Thoracic aorta (tissue), 2 donors: ENCODE results near the gene PASK. TPM values are rescaled to one million over a fixed set of nuclear protein-coding genes. Genes with fewer than 3 reads are reported as not detected.
"Not testable (repeated sequence)": the region's sequence is repeated elsewhere in the genome, so short reads cannot be mapped to it uniquely, and the experiment has no call there.

Source experiments
- ATAC-seq: fragments of 150-250 bp; one replicate; pipeline ENCODE4 v1.8.0; 2017; ENCODE audit warnings: low read depth; ENCODE audit not compliant: insufficient number of reproducible peaks, low FRiP score
- DNase-seq: peaks from one replicate; pipeline ENCODE4 v3.0.0-alpha.2; 2020; ENCODE audit warnings: low spot score
- H3K27ac ChIP-seq, 2 donors: fragments of 200-600 bp; sonication (generic); 1 replicate in 1 of 2; 2 replicates in 1 of 2; pipeline ENCODE4 v1.5.1; 2016; ENCODE audit warnings: mild to moderate bottlenecking in 2 of 2, moderate library complexity in 2 of 2
- H3K27me3 ChIP-seq: fragments of 200-600 bp; sonication (generic); replicated peaks from 2 replicates; pipeline ENCODE4 v1.6.0; 2016; ENCODE audit warnings: mild to moderate bottlenecking; ENCODE audit not compliant: insufficient read depth
- H3K36me3 ChIP-seq: fragments of 200-600 bp; sonication (generic); one replicate; pipeline ENCODE4 v1.5.1; 2016
- H3K4me1 ChIP-seq, 2 donors: fragments of 200-600 bp; sonication (generic); 1 replicate in 1 of 2; 2 replicates in 1 of 2; pipeline versions ENCODE4 v1.5.1 to v1.6.0; 2016; ENCODE audit warnings: low read depth in 2 of 2, mild to moderate bottlenecking in 1 of 2; ENCODE audit not compliant: control insufficient read depth in 1 of 2
- H3K4me3 ChIP-seq: fragments of 200-600 bp; sonication (generic); 2 replicates; pipeline ENCODE4 v1.5.1; 2016; ENCODE audit warnings: mild to moderate bottlenecking
- H3K9me3 ChIP-seq: fragments of 200-600 bp; sonication (generic); 2 replicates; pipeline ENCODE4 v1.5.1; 2016
- total RNA-seq, 2 donors: library from RNA; depleted of rRNA; stranded (reverse); fragments of >200 nt; gene quantifications; one replicate each; pipeline versions ENCODE4 v1.1.0 to v1.2.3, GENCODE V29; 2016
- TF ChIP-seq, protein P1 (sequence below): fragments of 200-600 bp; sonication (generic); IDR thresholded peaks from one replicate; pipeline ENCODE4 v1.5.1; 2019; ENCODE audit warnings: antibody characterized with exemption

PASK gene
- total RNA-seq, 2 donors from 2014 or later: 3.1 to 3.5 TPM

DNA sequence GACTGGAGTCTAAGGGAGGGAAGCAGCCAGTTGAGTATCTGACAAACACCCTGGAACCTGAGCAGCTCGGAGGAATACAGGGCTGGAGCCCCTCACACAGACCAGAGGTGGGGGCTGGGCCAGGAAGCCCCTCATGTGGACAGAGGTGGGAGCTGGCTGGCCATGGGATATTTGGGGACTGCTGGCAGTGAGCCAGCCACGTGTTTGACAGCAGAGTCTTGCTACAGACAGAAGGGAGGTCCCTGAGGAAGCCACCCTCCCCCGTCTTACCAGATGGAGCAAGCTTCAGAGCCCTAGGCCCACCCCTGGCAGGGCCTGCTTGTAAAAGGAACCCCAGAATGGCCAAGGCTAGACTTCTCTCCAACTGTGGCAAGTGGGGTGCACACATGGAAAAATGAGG, 43.6 kb downstream of the PASK start:
- TF ChIP-seq, protein P1, sequence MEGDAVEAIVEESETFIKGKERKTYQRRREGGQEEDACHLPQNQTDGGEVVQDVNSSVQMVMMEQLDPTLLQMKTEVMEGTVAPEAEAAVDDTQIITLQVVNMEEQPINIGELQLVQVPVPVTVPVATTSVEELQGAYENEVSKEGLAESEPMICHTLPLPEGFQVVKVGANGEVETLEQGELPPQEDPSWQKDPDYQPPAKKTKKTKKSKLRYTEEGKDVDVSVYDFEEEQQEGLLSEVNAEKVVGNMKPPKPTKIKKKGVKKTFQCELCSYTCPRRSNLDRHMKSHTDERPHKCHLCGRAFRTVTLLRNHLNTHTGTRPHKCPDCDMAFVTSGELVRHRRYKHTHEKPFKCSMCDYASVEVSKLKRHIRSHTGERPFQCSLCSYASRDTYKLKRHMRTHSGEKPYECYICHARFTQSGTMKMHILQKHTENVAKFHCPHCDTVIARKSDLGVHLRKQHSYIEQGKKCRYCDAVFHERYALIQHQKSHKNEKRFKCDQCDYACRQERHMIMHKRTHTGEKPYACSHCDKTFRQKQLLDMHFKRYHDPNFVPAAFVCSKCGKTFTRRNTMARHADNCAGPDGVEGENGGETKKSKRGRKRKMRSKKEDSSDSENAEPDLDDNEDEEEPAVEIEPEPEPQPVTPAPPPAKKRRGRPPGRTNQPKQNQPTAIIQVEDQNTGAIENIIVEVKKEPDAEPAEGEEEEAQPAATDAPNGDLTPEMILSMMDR: no peak
- Histone ChIP-seq H3K4me3 (no peak overlapping the region), H3K36me3 (no peaks in the 10 kb centered on the region), H3K4me1 (peaks cover 12 to 18% of the 10 kb centered on the region in 2 donors), H3K9me3 (no peaks in the 10 kb centered on the region), H3K27me3 (no peaks in the 10 kb centered on the region), H3K27ac (no peak overlapping the region)
- DNase-seq (no peak), ATAC-seq (no peak)

DNA sequence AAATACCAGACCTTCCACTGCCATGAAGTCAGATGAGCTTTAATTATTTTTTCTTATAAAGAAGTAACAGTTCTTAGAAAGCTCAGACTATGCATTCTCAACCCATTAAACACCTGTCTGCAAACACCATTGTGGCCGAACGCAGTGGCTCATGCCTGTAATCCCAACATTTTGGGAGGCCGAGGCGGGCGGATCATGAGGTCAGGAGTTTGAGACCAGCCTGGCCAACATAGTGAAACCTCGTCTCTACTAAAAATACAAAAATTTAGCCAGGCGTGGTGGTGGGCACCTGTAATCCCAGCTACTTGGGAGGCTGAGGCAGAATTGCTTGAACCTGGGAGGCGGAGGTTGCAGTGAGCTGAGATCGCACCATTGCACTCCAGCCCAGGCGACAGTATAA, 44.7 kb downstream of the PASK start:
- H3K9me3 ChIP-seq, H3K27ac ChIP-seq: not testable (repeated sequence)
- H3K4me1 ChIP-seq: peaks cover 12 to 21% of the 10 kb centered on the region in 2 donors

DNA sequence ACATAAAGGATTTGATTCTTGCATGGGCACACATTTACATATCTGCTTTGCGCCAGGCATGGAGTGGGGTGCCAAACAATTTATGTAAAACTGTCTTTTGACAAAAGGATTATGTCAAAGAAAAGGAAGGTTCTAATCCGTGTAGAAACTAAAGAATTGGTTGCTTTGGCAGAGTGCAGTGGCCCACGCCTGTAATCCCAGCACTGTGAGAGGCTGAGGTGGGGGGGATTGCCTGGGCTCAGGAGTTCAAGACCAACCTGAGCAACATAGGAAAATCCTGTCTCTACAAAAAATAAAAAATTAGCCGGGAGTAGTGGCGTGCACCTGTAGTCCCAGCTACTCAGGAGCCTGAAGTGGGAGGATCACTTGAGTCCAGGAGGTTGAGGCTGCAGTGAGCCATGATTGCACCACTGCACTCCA, 46.1 kb downstream of the PASK start:
- DNase-seq (no peak), ATAC-seq (no peak)
- H3K9me3 ChIP-seq: no peaks in the 10 kb centered on the region
- peak overlapping the region; percentile 66 to 73 for H3K27ac ChIP-seq
- H3K36me3 ChIP-seq: no peaks in the 10 kb centered on the region
- peaks cover 12 to 21% of the 10 kb centered on the region in 2 donors for H3K4me1 ChIP-seq
- TF ChIP-seq, protein P1: no peak
- H3K27me3 ChIP-seq: no peaks in the 10 kb centered on the region
- peak overlapping the region; percentile 90 for H3K4me3 ChIP-seq

More for the DNA sequence above, 44.7 kb downstream of the PASK start:
- not testable (repeated sequence) for H3K36me3 ChIP-seq, ATAC-seq, DNase-seq, H3K27me3 ChIP-seq, H3K4me3 ChIP-seq

DNA sequence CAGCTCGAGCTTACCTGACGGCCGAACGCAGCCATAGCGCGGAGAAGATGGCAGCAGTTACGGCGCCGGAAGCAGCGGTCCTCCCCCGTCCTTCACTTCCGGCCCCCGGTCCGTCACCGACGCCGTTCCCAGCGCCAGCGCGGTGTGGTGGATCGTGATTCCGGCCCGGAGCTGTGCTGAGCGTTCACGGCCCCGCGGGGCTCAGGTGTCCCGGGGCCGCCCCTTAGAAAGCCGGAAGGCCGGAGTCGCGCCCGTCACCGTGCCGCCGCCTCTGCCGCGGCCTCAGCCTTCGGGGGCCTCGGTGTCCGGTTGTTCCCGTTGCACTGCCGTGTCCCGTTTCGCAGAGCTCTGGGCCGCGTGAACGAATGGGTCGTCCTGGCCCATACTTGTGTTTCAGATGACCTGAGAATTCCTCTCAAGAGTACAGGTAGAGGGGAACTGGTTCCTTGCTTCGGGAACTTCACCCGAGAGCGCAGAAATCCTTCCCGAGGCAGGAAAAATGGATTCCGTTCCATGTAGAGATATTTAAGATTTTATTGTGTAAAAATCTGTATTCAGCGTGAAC, 47.0 kb downstream of the PASK start, which contains the start of gene MTERF4:
TSS of gene MTERF4 (minus strand) at position 49 of the 565 bp plus-strand sequence. CDS start at position 35, 14 bp downstream.
- Histone ChIP-seq H3K9me3 (no peaks in the 10 kb centered on the region), H3K4me1 (peaks cover 12 to 21% of the 10 kb centered on the region in 2 donors), H3K27me3 (no peaks in the 10 kb centered on the region), H3K36me3 (peaks cover 1% of the 10 kb centered on the region), H3K27ac (peak within 1 kb of the TSS; percentile 66 to 73), H3K4me3 (peak within 1 kb of the TSS; percentile 90)
- TF ChIP-seq, protein P1: no peak
- DNase-seq (peak; percentile 41), ATAC-seq (peak; percentile 65)

DNA sequence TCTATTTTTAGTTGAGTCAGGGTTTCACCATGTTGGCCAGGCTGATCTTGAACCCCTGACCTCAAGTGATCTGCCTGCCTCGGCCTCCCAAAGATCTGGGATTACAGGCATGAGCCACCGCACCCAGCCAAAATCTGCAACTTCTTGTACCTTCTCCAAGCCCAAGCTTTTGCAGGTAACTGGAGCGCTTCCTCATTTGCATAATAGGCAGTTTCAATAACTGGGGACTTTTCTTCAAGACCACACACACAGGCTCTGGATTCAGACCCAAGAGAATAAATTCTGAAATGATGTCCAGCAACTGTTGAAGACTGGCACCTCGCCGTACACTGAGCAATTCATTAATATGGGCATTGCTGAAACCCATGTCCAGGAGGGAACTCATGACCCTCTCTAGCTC, 50.0 kb downstream of the PASK start:
- H3K36me3 ChIP-seq: peaks cover 24% of the 10 kb centered on the region
- DNase-seq (no peak), ATAC-seq (no peak)
- no peak overlapping the region for H3K4me3 ChIP-seq
- H3K9me3 ChIP-seq: no peaks in the 10 kb centered on the region
- TF ChIP-seq, protein P1: no peak
- peaks cover 12 to 21% of the 10 kb centered on the region in 2 donors for H3K4me1 ChIP-seq
- H3K27me3 ChIP-seq: no peaks in the 10 kb centered on the region
- H3K27ac ChIP-seq: no peak overlapping the region

DNA sequence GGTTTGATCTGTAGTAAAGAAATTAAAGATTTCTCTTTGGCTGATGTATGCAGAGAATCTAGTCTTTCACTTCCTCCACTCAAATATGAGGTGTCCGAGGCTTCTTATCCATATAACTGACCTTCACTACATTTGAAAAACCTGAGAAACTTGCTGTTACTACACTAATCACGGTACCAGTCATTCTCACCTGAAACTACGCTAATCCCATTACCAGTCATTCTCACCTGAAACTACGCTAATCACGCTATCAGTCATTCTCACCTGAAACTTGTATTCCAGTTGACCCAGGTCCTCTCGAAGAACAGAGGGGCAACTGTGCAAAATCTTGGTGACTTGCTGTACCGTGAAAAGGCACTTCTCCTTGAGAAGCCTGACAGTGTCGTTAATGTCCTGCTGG, 52.3 kb downstream of the PASK start:
- no peaks in the 10 kb centered on the region for H3K9me3 ChIP-seq
- peaks cover 44% of the 10 kb centered on the region for H3K36me3 ChIP-seq

More for the DNA sequence above, 52.3 kb downstream of the PASK start:
- no peak overlapping the region for H3K4me3 ChIP-seq
- TF ChIP-seq, protein P1: no peak
- ATAC-seq (no peak), DNase-seq (no peak)
- H3K27me3 ChIP-seq: no peaks in the 10 kb centered on the region
- no peak overlapping the region for H3K27ac ChIP-seq
- peaks cover 8 to 13% of the 10 kb centered on the region in 2 donors for H3K4me1 ChIP-seq
